ENCODE results near the gene NEGR1.

The NEGR1 gene

DNA sequence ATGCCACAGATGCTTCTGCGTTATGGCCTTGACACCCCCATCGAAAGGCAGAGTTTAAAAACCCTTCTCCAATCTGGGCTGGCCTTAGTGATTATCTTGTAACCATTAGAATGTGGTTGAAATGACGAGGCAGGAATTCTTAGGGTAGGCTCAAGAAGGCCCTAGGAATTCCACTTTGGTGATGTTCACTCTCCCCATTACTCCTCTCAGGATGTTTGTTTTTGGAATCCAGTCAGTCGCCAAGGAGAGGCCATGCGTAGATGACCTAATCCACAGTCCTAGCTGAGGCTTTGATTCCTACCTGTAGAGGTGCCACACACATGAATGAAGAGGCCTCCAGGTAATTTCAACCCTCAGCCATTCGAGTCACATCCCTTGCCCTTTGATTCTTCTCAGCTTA is 318.2 kb downstream of the NEGR1 start:
- TF ChIP-seq, protein P1, sequence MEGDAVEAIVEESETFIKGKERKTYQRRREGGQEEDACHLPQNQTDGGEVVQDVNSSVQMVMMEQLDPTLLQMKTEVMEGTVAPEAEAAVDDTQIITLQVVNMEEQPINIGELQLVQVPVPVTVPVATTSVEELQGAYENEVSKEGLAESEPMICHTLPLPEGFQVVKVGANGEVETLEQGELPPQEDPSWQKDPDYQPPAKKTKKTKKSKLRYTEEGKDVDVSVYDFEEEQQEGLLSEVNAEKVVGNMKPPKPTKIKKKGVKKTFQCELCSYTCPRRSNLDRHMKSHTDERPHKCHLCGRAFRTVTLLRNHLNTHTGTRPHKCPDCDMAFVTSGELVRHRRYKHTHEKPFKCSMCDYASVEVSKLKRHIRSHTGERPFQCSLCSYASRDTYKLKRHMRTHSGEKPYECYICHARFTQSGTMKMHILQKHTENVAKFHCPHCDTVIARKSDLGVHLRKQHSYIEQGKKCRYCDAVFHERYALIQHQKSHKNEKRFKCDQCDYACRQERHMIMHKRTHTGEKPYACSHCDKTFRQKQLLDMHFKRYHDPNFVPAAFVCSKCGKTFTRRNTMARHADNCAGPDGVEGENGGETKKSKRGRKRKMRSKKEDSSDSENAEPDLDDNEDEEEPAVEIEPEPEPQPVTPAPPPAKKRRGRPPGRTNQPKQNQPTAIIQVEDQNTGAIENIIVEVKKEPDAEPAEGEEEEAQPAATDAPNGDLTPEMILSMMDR (IDR thresholded peaks at IDR 0.05) = no peak

DNA sequence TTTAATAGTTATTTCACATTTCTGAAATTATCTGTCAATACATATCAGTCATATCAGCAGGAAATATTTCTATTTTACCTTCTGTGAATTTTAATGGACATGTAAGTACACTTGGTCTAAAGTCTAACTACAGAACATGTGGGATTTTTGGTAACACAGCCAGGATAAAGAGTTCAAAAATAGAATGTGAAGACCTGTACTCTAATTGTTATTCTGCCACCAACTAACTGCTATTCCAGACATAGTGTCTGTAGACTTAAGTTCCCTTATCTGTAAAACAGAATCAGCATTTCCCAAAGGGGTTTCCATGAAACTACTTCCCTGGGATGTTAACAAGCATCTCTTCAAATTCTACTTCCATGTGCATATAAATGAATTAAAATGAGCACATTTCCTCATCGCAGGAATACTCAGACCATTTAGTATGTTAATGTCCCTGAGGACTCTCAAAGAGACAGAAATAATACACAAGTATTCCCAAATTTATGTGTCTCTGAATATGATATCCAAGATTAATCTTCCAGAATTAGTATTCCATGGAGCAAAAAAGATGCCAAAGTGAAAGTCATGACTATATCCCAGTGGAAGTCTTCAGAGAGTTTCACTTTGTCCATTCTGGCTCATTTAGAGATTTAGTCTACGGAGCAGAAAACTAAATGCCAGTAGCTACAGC is 325.6 kb downstream of the NEGR1 start:
- TF ChIP-seq, protein P1 (IDR thresholded peaks at IDR 0.05) = no peak

DNA sequence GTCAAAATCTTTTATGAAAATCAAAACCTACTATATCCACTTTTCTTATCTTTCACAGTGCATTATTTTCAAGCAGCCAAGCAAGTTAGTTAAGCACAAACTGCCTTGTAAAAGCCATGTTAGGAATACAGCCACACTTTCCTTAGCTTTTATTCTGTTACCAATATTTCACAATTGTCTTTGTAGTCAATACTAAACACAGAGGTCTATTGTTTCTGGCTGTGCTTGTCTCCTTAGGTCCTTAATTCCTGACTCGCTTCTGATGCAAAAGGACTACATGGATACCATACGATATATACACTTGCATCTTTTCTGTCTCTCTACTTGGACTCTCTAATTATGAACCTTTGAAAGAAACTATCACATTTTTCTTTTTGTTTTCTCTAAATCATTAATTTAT is 331.8 kb downstream of the NEGR1 start:
- TF ChIP-seq, protein P1 (IDR thresholded peaks at IDR 0.05) = no peak

DNA sequence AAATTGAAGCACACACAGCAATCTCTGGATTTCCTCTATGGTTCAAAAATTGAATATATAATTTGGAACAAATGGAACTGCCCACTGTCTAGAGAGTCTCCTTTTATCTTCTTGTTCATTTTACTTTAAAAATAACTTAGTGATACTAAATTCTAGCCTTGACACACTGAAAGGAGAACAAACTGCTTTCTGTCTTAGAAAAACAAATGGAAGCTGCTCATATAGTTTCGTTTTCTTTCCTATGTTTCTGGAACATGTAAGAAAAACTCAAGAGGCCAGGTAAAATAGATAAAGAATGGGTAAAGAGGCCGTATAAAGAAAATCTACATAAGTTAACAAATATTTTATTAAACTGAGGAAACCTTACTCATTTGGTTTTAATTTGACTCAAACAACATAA is 332.7 kb downstream of the NEGR1 start:
- TF ChIP-seq, protein P1 (IDR thresholded peaks at IDR 0.05) = no peak

DNA sequence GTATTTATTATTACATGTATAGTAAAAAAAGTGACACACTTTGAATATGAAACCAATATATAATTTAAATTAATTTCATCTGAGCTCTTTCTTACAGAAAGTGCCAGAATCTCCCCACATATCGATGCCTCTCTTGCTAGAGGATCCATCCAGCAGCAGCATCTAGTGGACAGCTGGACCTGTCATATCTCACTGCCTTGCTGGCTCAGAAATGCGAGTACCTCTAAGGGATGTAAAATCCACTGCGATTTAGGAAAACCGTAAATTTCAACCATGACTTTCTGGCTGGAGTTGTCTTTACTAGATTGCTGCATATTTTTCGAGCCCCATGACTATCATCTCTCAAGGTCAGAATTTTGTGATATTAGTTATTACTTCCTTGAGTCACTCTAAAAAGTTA is 333.8 kb downstream of the NEGR1 start:
- TF ChIP-seq, protein P1 (IDR thresholded peaks at IDR 0.05) = no peak; the same call in 1 of the 2 replicates

DNA sequence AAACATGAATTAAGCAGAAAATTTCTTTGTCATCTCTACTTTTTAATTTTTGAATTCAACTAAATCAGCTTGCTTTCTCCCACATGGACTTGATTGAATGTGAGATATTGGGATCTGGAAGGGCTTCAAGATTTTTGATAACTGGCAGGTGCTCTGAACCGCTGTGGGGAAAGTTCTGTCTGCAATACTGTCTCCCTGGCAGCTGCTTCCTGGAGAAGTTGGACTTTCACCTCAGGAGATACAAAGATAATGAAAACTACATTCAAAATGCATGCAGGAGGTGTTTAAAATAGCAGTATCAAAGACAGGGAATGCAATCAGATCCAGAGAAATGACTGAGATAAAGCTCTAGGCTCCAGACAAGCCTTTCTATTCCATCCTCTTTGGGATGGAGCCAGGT is 338.3 kb downstream of the NEGR1 start:
- TF ChIP-seq, protein P1 (IDR thresholded peaks at IDR 0.05) = no peak

DNA sequence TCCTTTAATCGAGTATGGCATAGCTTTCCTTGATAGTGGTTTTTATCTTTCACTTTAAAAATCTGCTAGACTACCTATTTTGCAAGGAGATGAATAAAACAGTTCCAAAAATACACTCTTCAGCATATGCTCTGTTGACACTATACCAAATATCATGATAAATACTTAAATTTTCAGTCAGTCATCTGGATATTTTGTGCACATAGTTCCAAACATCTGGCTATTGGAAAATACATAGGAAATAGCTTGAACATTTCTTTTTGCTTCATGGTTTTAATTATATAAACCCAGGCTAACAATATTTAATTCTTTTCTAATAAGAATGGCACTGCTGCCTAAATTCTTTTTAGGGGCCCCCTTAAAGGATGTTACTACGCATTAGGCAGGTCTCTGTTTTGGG is 342.1 kb downstream of the NEGR1 start:
- TF ChIP-seq, protein P1 (IDR thresholded peaks at IDR 0.05) = no peak

DNA sequence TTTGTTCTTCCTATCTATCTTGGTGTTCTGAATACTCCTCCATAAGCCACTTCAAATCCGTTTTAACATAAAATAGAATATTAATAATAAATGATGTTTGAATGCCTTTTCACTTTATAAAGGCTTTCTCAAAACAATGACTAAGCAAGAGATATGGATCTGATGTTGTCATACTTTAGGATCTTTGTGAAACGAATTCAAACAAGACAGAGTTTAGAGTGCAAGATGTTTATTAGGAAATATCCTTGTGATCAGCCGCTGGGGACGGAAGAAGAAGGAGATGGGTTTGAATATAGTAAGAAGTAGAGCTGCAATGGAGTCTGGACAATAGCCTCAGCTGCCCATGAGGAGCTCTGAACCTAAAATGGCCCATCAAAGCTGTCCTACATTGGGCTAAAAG is 351.8 kb downstream of the NEGR1 start:
- TF ChIP-seq, protein P1 (IDR thresholded peaks at IDR 0.05) = no peak
